Body of pancreas (tissue), 4 donors: ENCODE data around the gene DBN1. TPM values are rescaled to one million over a fixed set of nuclear protein-coding genes. Genes with fewer than 3 reads are reported as not detected.

Source experiments
- ATAC-seq: fragments of 150-250 bp; one replicate; pipeline ENCODE4 v1.9.1; 2016
- DNase-seq, 4 donors: peaks; one replicate each; pipeline ENCODE4 v3.0.0-alpha.2; 2019
- H3K27ac ChIP-seq, 4 donors: fragments of 200-600 bp; sonication (generic); 1 replicate in 3 of 4; 2 replicates in 1 of 4; pipeline versions ENCODE4 v1.5.1 to v1.6.1; 2016 to 2019; ENCODE audit warnings: mild to moderate bottlenecking in 1 of 4, mixed read lengths in 1 of 4, moderate library complexity in 1 of 4
- H3K27me3 ChIP-seq, 2 donors: fragments of 200-600 bp; sonication (generic); one replicate each; pipeline ENCODE4 v1.6.0; 2016; ENCODE audit warnings: mild to moderate bottlenecking in 1 of 2
- H3K36me3 ChIP-seq, 2 donors: fragments of 200-600 bp; sonication (generic); replicated peaks in 1 of 2; 2 replicates each; pipeline ENCODE4 v1.5.1; 2016; ENCODE audit warnings: low read depth in 2 of 2; ENCODE audit not compliant: insufficient read depth in 1 of 2
- H3K4me1 ChIP-seq: fragments of 200-600 bp; sonication (generic); one replicate; pipeline ENCODE4 v1.6.0; 2016
- H3K4me3 ChIP-seq, 2 donors: fragments of 200-600 bp; sonication (generic); 1 replicate in 1 of 2; 2 replicates in 1 of 2; pipeline ENCODE4 v1.5.1; 2016 to 2019
- H3K9me3 ChIP-seq, 3 donors: fragments of 200-600 bp; sonication (generic); 1 replicate in 2 of 3; 2 replicates in 1 of 3; pipeline ENCODE4 v1.5.1; 2016
- POLR2A ChIP-seq, 3 donors: fragments of 450-650 bp; IDR thresholded peaks; one replicate each; pipeline ENCODE4 v1.6.1; 2016; ENCODE audit warnings: antibody characterized with exemption in 3 of 3, mild to moderate bottlenecking in 2 of 3
- WGBS, 2 donors: methylation state at CpG; one replicate each; pipeline ENCODE4 v1.1.5; 2017; 5-methylcytosine and 5-hydroxymethylcytosine counted together
- intact Hi-C: fragments of 100-400 bp; cut with DNase I; formaldehyde crosslinking; loops from one replicate; pipeline ENCODE4 v1.15.1; 2023
- total RNA-seq, 2 donors: library from RNA; depleted of rRNA; stranded (reverse); fragments of >200 nt; gene quantifications; one replicate each; pipeline ENCODE4 v1.1.0, GENCODE V29; 2016
- TF ChIP-seq, protein P1 (sequence below), 7 experiments: fragments of 450-650 bp in 4 of 7; fragments of 200-600 bp in 3 of 7; sonication (generic) in 3 of 7; IDR thresholded peaks; one replicate each; pipeline ENCODE4 v1.5.1; 2016 to 2019; ENCODE audit warnings: antibody characterized with exemption in 7 of 7

DBN1 gene
- total RNA-seq, 2 donors from 2014 or later, result 28.0 to 29.0 TPM

DNA sequence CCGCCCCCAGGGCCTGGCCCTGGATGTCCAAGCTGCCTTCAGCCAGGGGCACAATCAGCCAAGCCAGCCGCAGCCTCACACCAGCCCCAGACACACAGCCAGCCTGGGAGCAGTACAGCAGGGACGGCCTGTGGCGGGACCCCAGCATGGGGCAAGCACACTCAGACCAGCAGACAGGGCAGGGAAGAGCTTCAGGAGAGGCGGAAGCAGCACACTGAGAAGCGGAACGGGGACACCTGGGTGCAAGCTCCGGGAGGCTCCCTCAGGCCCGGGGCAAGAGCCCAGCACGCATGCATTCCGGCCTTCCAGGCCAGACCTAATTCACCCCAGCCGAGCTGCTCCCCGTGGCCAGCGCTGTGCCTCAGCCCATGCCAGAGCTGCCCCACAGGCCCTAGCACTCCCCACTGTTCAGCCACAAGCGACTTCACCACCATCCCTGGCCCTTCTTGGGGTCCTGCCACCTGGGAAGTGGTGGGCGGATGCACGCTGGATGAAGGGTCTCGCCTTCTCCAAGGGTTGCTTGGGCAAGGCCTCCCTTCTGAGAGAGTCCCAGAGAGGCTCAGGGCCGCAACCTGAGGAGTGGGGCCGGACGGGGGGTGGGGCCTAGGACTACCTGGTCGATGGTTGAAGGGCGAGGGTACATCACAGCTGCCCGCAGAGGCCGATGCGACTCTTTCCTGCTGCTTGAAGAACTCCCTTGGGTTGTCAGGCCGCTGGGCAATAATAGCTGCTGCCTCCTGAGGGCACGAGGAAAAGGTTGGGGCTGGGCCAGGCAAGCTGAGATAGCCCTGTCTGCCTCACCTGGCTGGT, 13.4 kb downstream of the DBN1 start:
- Histone ChIP-seq H3K27me3 (no peaks in the 10 kb centered on the region), H3K4me1 (peaks cover 8% of the 10 kb centered on the region), H3K27ac (no peak overlapping the region), H3K4me3 (no peak overlapping the region), H3K9me3 (no peaks in the 10 kb centered on the region), H3K36me3 (no peaks in the 10 kb centered on the region)
- 92 to 93% methylated on average over 13 to 23 of the region's 28 CpGs for WGBS, 2 donors
- DNase-seq (no peak), ATAC-seq (no peak)
- TF ChIP-seq, protein P1, sequence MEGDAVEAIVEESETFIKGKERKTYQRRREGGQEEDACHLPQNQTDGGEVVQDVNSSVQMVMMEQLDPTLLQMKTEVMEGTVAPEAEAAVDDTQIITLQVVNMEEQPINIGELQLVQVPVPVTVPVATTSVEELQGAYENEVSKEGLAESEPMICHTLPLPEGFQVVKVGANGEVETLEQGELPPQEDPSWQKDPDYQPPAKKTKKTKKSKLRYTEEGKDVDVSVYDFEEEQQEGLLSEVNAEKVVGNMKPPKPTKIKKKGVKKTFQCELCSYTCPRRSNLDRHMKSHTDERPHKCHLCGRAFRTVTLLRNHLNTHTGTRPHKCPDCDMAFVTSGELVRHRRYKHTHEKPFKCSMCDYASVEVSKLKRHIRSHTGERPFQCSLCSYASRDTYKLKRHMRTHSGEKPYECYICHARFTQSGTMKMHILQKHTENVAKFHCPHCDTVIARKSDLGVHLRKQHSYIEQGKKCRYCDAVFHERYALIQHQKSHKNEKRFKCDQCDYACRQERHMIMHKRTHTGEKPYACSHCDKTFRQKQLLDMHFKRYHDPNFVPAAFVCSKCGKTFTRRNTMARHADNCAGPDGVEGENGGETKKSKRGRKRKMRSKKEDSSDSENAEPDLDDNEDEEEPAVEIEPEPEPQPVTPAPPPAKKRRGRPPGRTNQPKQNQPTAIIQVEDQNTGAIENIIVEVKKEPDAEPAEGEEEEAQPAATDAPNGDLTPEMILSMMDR (IDR thresholded peaks at IDR 0.05), result no peak
- TF ChIP-seq POLR2A (IDR thresholded peaks at IDR 0.05), result no peak
- intact Hi-C loops, result no loop called here

DNA sequence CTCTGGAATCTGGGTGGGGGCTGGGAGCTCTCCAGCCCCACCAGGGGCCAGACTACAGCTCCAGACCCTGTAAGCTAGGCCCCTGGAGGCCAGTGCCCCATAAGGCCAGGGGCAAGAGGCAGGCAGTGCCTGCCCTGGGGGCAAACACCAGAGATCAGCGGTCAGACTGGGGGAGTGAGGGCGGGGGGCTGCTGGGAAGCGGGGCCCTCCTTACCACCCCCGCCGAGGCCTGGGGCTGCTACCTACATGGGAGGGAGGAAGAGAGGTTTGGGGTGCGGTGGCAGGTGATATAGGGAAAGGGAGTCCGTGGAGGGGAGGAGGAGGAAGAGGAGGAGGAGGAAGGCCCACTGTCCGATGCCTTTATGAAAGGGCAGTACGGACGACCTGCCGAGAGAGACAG, 14.1 kb downstream of the DBN1 start:
- H3K27me3 ChIP-seq, result no peaks in the 10 kb centered on the region
- H3K27ac ChIP-seq, result no peak overlapping the region
- no peaks in the 10 kb centered on the region for H3K9me3 ChIP-seq
- 83 to 85% methylated on average over 10 to 11 of the region's 11 CpGs for WGBS, 2 donors
- H3K36me3 ChIP-seq, result no peaks in the 10 kb centered on the region
- no peak overlapping the region for H3K4me3 ChIP-seq
- TF ChIP-seq, protein P1 (IDR thresholded peaks at IDR 0.05), result no peak
- TF ChIP-seq POLR2A (IDR thresholded peaks at IDR 0.05), result no peak
- DNase-seq, result no peak
- intact Hi-C loops, result no loop called here
- ATAC-seq, result no peak
- peaks cover 12% of the 10 kb centered on the region for H3K4me1 ChIP-seq

DNA sequence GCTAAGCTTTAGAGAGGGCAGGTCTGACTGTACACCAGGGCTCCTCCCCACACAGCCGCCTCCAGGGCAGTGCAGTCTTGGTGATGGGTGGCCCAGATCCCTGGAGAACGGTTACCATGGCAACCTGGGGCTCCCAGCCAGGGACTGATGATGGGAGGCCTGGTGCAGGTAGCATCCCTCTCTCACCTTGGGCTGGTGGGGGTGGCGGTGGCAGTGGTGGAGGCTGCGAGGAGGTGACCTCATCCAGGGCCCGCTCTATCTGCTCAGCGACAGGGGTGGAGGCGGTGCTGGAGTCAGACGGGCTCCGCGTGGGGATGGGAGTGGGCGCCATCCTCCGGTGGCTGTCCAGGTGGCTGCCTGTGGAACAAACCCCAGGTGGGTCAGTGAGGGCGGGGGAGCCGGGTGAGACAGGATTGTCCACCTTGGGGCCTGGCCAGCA, 14.5 kb downstream of the DBN1 start:
- Histone ChIP-seq H3K9me3 (no peaks in the 10 kb centered on the region), H3K4me1 (peaks cover 16% of the 10 kb centered on the region), H3K27ac (no peak overlapping the region), H3K36me3 (no peaks in the 10 kb centered on the region), H3K27me3 (no peaks in the 10 kb centered on the region), H3K4me3 (no peak overlapping the region)
- 89 to 100% methylated on average over 2 to 14 of the region's 14 CpGs for WGBS, 2 donors
- ATAC-seq, result no peak
- intact Hi-C loops, result no loop called here
- DNase-seq, result no peak
- TF ChIP-seq, protein P1 (IDR thresholded peaks at IDR 0.05), result no peak
- no peak for TF ChIP-seq POLR2A (IDR thresholded peaks at IDR 0.05)

DNA sequence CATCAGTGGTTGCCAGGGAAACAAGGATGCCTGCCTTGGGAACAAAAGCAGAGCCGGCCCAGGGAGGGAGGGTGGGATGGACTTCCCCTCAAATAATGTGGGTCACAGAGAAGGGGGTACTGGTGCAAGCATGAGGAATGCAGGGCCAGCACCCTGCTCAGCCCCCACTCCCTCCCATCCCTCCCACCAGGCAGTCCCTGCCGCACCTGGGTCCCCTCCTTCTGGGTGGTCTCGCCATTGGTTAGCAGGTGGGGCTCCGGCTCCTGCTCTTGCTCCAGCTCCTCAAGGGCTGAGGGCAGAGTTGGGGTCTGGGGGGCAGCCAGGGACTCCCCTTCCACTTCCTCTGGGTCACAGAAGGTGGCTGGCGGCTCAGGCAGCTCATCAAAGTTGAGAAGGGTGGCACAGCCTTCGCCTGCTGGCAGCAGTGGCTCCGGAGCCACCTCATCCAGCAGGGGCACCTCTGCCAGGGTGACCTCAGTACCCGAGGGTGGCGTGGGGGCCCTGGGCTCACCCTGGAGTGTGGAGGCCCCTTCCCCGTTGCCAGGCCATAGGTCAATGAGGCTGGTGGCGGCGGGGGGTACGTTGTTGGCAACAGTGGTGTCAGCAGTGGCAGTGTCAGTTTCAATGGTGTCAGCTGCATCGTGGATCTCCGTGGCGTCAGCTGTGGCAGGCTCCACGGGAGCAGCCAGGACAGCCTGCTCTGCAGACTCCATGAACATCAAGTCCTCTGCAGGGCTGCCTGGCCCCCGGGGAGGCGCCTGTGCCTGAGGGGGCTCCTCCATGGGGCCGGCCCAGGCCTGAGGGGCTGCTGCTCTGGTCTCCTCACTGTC, 15.4 kb downstream of the DBN1 start:
- intact Hi-C loops, result no loop called here
- H3K9me3 ChIP-seq, result no peaks in the 10 kb centered on the region
- 85 to 100% methylated on average over 3 to 15 of the region's 20 CpGs for WGBS, 2 donors
- H3K27ac ChIP-seq, result no peak overlapping the region
- DNase-seq (no peak), ATAC-seq (no peak)
- H3K36me3 ChIP-seq, result no peaks in the 10 kb centered on the region
- TF ChIP-seq POLR2A (IDR thresholded peaks at IDR 0.05), result no peak
- TF ChIP-seq, protein P1 (IDR thresholded peaks at IDR 0.05), result peak in 1 of 7 experiments; percentile 0
- H3K4me1 ChIP-seq, result peaks cover 19% of the 10 kb centered on the region
- H3K4me3 ChIP-seq, result no peak overlapping the region
- no peaks in the 10 kb centered on the region for H3K27me3 ChIP-seq
